CD4-positive, alpha-beta T cell treated with Interleukin-17A for 1 hour (primary cell): ENCODE data around the gene FGF3.

ENCODE experiments used
- DNase-seq: peaks from one replicate; pipeline ENCODE4 v3.0.0-alpha.2; 2020

Gene FGF3

DNA sequence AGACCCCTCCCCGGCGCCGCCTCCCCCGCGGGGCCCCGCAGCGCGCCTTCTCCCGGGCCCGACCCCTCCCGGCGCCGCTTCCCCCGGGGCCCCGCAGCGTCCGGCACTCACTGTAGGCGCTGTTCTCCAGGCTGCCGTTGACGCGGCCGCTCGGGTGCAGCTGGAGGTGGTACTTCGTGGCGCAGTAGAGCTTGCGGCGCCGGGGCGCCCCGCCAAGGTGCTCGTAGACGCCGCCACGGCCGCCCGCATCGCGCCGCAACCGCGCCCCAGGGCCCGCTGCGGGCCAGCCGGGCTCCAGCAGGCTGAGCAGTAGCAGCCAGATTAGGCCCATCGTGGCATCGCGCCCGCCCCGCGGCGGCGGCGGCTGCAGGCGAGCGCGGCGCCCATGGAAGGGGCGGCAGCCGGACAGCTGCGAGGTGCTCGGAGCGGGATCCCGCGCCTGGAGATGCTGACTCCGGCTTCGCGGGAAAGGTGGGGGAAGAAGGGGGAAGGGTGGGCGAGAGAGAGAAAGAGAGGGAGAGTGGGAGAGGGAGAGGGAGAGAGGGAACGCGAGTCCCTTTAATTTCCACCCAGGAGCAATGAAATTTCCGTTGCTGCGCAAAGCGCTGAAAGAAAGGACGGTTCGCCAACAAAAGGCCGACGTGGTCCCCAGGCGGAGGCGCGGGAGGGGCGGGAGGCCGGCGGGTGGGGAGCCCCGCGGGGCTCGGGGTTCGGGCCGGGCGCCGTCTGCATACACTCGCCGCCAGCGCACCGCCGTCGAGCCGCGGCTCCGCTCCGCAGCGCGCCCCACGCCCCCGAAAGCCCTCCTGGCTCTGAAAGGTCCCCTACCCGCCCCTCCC, at the start of gene FGF3:
TSS of gene FGF3 (minus strand) at position 814 of the 839 bp plus-strand sequence. CDS start at position 331, 483 bp downstream.
- no peak for DNase-seq

DNA sequence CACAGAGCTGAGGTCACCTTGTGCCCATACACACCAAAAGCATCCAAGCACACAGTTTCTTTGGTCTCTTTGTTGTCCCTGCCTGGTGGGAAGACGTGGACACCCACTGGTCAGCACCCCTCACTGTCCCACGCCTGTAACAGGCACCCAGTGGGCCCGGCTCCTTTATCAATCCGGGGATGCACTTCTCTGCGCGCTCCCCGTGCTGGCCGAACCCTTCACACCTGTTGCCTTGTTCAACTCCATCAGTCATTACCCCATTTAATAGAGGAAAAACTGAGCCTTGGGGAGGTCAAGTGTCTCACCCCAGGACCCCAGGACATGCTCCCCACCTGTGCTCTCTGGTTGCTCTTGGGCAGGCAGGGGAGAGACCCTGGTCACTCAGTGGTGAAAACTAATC, 49.7 kb upstream of the FGF3 start:
- no peak for DNase-seq

DNA sequence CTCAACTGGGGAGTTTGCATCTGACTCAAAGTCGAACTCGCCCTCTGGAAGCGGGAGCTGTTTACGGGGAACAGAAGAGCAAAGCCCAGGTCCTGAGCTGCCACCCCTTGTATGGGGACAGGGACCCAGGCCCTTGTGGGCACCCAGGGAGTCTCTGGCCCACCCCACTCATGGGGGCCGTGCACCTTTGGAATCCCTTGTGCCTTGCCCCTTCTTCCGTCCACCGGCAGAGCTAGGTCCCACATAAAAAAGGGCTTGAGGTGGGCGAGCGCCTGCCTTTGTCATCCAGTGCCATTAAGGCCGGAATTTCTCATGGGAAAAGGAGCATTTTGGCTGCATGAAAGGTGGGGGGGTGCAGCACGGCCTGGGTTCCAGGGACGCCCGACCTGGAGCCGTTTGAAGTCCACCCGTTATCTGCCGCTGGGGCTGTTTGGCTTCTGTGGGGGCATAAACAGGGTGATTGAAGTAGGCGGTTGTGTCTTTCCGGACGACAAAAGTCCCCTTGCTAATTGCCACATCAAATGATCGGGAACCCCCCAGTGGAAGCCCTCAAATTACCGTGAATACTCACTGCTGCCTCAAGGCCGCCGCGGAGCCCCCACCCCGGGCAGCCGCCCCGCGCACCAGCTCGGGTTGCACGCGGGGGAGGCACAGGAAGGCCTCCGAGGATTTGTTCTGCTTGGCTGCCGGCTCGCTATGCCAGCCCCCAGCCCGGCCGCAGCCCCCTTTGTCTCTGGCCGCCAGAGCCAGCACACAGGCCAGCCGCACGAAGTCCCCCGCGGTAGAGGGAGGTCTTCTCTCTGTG, 49.0 kb upstream of the FGF3 start:
- DNase-seq = no peak

DNA sequence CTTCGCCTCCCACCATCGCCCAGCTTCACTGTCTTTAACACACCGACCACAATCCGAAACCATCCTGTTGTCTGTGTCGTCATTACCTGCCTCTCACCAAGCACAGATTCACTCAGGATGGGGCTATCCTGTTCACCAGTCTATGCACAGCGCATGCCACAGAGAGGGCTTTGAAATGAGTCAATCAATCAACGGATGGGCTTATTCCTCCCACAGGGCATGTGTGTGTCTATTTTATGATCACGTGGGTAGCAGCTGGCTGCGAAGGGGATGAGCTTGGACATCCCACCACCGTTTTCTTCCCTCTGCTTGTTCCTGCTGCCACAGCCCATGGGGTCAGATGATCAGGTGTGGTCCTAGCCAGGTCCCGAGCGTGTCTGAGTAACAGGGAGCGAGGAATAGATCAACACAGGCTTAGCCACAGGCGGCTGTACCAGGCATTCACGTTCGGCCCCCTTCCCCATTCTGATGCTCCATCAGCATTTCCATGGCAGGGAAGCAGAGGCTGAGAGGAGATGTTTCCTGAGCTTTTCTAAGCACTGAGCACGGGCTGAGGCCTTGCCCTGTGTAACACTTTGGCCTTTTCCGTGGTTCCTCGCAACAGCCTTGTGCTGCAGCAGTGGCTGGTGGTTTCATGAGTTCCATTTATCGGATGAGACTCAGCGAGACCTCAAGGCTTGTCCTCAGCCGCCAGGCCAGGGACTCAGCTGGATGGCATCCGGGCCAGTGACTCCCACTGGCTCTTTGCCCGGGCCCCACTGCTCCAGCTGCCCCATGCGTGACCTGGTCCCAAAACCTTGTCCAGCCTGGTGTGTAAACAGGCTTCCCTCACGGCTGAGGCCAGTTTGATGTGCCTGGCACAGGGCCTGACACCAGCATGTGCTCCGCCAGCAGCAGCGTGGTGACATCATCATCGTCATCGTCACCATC, 48.1 kb upstream of the FGF3 start:
- no peak for DNase-seq

DNA sequence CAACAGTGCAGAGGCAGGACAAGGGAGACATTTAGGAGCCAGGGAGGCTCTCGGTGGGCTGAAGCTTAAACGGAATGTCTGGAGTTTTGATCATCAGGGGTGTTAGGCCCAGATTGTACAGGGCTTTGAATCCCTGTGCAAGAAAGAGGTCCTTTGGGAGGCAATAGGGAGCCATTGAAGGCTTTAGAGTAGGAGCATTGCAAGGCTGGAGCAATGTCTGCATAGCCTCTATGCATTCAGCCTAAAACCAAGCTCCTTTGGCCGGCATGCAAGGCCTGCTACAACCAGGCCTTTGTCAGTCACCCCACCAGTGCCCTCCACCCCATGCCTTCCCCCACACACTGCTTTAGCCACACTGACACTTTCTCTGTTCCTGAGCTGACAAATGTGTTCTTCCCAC, 47.4 kb upstream of the FGF3 start:
- no peak for DNase-seq

DNA sequence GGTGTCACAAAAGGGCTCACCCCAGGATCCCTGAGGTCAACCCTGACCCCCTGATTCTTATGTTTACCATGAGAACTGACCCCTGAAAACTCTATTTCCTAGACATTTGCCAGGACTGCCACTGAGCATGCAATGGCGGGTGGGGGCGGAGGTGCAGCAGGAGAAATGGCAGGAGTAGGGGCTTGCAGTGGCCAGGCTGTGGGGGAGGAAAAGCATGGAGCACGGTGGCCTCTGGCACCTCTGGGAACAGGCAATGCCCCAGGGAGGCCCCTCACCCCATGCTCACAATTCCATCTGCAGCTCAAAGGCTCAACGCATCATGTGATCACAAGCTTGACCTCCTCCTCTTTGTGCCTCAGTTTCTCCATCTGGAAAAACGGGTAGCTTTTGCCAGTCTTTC, 46.5 kb upstream of the FGF3 start:
- no peak for DNase-seq

DNA sequence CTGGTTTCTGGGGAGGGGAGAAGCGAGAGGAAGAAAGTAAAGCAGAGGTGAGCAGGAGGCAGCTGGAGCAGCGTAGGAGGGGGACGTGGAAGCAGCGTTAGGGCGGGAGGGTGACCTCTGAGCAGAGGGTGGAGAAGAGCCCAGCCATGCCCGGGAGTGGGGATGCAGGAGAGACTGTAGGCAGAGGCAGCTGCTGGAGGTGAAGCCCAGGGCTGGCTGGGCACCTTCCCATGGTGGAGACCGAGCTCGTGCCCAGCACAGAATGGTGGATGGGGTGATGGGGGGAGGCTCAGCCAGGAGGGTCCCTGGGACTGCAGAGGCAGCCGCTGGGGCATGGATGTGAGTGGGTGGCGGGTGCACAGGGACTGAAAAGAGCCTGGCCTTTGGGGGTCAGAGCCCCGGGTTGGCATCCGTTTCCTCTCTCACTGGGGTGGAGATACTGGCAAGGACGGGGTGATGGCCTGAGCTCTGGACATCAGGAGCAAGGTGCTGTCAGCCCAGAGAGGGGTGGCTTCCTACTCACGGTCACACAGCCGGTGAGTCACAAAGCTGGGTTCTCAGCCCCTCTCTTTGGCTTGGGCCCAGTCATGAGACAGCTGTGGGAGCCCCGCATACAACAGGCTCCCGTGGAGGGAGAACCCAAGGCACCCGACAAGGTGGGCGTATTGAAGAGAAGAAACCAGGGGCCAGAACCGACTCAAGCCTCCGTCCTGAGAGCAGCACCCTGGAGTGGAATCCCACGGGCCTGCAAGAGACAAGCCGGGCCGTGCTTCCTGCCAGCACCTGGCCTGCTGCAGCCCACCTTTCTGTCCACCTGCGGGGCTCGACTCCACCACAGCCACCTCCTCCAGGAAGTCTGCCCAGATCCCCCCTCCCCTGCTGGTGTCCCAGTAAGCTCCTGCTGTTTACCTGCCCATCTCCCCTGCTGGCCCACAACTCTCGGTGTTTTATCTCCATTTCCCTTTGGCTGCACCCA, 45.8 kb upstream of the FGF3 start:
- DNase-seq = no peak

DNA sequence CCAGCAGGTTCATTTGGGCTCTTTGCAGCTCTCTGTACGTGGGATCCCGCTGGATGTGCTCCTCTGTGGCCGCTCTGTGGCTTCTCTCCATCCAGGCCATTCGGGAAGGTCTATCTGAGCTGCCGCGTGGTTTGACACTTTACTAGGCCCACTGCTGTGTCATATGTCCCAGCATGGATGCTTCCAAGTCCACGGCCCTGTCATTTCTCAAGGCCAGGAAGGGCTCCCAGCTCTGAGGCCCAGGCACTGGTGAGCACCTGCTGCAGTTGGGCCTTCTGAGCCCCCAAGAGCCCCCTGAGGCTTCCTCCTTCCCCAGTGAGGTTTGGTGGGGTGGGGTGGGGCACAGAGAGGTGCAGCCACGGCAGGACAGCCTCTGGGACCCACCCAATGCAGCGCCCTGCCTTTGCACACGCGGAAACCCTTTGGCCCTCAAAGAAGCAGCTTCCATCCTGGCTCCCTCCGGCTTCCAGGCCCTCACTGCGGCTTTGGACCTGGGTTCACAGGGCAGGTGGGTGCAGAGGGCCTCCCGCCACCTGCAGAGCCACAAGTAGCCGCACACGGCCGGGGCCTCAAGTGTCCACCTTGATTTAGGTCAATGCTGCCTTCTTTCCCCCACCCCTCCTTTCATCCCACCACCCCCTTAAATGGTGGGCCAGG, 44.5 kb upstream of the FGF3 start:
- no peak for DNase-seq

DNA sequence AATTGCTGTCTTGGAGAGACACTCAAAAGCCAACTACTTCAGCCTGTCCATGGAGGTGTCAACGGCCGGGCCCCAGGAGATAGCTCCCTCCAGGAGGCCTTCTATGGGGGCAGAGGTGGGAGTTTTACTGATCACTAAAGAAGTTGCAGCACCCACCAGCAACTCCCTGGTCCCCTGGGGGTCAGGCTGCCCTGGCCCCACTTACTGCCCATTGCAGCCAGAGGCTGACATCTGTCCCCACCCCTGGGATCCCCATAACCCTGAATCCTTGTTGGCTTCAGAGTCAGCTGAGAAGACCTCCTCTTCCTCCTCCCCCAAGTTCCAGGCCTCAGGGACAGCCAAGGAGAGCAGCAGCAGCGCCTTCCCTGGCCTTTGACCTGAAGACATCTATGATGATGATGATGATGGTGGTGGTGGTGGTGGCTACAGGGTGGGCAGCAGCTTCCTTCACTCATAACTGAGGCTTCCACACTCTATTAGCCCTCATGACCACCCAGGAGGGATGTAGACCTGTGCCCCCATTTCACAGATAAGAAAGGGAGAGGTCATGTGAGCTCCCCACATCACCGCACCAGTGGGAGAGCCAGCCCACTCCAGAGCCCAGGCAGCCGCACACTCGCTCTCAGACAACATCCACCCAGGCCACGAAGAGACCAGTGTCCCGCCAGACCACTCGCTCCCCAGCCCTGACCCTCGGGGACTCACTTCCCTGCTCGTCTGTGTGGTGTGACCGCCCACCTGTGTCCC, 43.8 kb upstream of the FGF3 start:
- DNase-seq = no peak

DNA sequence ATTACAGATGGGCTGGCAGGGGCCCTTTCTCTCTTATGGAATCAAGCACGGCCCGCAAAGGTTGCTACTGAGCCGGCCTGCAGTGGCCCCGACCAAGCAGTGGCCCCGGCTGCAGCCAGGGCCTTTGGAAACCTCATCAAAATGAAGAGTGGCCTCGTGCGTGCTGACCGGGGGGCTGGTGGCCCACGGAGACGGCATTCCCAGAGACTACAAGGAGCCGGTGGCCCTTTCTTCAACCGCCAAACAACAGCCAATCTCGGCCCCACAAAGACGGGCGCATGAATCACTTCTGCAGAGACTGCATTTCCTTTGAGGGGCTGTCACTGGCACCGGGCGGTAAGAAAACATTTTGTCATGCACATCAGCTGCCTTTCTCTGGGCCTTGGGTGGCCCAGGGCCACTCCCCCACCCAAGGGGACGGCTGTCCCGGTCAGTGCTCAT, 43.1 kb upstream of the FGF3 start:
- DNase-seq = no peak

DNA sequence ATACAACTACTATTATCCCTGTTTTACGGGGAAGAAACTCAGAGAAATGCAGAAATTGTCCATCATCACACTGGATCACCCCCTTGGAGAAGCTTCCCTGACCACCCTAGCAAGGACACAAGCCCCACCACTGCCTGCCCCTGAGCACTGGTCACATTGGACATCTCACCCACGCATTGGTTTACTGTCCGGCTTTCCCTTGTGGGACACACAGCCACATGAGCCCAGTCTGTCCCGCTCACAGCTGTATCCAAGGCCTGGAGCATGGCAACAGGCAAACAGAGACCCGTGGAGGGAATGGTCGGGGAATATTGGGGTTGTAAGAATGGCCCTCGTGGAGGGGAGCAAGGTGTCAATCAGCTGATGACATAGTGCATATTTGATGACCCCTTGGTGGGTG, 42.7 kb upstream of the FGF3 start:
- no peak for DNase-seq

DNA sequence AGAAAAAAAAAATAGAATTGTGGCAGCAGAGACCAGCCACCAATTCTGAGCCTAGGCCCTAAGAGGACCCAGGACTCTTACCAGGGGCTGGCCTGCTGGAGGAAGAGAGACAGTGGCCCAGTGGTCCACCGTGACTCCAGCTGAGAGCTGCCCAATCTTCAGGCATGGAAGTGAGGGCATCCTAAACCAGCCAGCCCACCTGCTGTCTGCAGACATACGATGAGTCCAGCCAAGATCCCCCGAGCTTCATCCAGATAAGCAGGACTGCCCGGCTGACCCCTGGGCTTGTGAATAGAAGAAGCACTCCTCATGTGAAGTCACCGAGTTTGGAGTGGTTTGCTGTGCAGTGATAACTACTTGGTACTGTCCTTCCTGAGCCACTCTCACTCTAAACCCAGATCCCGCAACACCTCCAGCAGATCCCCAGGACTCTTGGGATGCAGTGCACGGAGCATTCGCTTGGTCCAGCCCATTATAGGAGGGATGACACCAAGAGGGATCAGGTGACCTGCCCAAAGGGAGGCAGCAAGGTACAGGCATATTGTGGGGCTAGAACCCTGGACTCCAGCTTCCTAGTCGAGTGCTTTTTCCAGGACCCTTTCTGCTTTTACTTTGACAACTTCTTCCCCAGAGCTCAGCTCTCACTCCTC, 41.7 kb upstream of the FGF3 start:
- DNase-seq = no peak

DNA sequence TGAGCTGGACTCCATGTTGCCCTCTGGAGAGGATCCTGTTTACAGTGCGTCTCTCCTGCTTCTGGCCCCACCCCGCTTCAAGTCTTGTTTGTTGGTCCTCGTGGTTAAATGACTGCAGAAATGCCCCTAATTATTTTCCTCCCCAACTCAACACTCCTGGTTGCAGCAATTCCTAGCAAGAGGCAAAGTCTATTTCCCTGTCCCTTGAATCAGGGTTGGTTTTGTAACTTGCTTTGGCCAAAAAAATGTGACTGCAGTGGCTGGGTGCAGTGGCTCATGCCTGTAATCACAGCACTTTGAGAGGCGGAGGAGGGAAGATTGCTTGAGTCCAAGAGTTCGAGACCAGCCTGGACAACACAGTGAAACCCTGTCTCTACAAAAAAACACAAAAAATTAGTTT, 41.0 kb upstream of the FGF3 start:
- DNase-seq = no peak

DNA sequence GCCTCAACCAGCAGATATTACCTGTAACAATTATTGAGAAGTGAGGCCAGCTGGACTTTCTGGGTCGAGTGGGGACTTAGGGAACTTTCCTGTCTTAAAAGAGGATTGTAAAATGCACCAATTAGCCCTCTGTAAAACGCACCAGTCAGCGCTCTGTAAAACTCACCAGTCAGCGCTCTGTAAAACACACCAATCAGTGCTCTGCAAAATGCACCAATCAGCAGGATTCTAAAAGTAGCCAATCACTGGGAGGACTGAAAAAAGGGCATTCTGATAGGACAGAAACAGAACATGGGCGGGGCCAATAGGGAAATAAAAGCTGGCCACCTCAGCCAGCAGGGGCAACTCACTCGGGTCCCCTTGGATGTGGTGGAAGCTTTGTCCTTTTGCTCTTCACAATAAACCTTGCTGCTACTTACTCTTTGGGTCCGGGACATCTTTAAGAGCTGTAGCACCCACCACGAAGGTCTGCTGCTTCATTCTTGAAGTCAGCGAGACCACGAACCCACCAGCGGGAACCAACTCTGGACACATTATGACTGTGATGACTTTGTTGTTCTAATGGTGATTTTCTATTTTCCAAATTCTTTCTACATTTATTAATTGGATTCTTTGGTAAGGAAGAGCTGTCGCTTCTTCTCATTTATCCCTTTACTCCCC, 40.2 kb upstream of the FGF3 start:
- DNase-seq = no peak

DNA sequence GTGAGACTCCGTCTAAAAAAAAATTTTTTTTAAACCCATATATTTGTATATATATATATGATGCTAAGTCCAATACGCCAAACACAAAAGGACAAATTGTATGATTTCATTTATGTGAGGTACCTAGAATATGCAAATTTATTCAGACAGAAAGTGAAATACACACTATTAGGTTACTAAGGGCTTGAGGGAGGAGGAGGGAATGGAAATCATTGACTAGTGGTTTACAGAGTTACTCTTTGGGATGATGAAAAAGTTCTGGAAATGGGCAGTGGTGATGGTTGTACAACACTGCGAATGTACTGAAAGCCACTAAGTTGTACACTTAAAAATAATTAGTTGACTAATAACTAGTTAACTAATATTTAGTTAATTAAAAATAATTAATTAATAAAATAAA, 36.2 kb upstream of the FGF3 start:
- no peak for DNase-seq

DNA sequence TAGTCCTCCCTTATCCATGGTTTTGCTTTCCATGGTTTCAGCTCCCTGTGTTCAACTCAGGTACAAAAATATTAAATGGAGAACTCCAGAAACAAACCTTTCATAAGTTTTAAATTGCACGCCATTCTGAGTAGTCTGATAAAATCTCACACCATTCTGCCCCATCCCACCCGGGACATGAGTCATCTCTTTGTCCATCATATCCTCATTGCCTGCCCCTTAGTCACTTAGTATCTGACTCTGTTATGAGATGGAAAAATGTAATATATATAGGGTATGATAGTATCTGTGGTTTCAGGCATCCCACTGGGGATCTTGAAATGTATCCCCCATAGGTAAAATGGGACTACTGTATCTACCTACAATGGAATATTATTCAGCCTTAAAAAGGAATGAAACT, 35.5 kb upstream of the FGF3 start:
- DNase-seq = no peak

DNA sequence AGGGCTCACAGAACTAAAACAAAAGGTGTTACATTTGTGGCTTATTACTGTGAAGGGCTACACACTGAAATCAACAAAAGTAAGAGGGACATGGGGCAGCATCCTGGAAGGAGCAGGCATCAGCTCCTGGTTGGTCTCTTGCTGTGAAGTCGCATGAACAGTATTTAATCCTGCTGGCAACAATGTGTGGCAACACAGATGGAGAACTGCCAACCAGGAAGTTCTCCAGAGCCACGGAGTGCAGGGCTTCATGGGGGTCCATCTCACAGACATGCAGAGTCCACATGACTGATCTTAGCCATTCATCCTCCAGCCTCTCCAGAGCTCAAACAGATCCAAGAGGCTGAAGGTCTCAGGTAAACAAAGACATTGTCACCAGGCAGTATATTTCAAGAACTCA, 32.8 kb upstream of the FGF3 start:
- DNase-seq = no peak

DNA sequence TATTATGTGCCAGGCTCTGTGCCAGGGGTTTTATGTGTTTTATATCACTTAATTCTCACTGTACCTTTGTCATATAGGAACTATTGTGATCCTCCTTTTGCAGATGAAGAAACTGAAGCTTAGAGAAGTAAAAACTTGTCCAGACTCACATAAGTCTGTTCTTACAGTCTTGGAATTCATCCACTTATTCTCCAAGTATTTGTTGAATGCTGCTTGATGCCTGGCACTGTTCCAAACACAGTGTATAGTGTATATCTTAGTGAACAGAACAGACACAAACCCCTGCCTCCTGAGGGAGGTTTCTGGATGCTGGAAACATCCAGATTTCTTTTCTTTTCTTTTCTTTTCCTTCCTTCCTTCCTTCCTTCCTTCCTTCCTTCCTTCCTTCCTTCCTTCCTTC, 29.0 kb upstream of the FGF3 start:
- DNase-seq = no peak

DNA sequence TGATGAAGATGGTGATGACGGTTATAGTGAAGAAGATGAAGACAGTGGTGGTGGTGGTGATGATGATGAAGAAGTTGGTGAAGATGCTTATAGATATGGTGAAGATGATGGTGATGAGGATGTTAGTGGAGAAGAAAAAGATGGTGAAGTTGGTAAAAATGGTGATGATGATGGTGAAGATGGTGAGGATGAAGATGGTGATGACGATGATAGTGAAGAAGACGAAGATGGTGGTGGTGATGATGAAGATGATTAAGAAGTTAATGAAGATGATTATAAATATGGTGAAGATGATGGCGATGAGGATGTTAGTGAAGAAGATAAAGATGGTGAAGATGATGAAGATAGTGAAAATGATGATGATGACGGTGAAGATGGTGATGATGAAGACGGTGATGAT, 25.2 kb upstream of the FGF3 start:
- no peak for DNase-seq

DNA sequence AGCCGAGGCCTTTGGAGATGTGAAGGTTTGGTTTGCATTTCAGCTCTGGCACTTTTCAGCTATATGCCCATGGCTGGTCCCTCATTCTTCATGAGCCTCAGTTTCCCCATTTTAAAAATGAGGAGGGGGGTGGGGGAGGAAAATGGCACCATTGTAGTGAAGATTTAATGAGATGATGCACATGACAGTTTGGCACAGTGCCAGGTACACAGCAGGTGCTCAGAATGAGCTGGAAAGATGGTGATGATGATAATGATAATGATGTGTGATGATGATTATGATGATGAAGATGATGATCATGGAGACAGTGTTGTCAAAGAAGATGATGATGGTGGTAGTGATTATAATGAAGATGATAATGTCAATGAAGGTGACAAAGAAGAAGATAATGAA, 24.3 kb upstream of the FGF3 start:
- DNase-seq = no peak
